DND-41 (cell line): Measurements from ENCODE around the gene LBHD1.
"Not testable (repeated sequence)": the region's sequence is repeated elsewhere in the genome, so short reads cannot be mapped to it uniquely, and the experiment has no call there.

Experiments used
- EZH2 ChIP-seq: IDR thresholded peaks from 3 replicates; pipeline ENCODE4 v1.6.1; 2012; ENCODE audit warnings: borderline replicate concordance, low read depth, mild to moderate bottlenecking, moderate library complexity, low read length, inconsistent platforms; ENCODE audit not compliant: severe bottlenecking
- TF ChIP-seq, protein P1 (sequence below): IDR thresholded peaks from 2 replicates; pipeline ENCODE4 v1.5.1; 2012; ENCODE audit warnings: borderline replicate concordance, low read length, moderate library complexity, mild to moderate bottlenecking; ENCODE audit not compliant: poor library complexity, severe bottlenecking; ENCODE audit errors: extremely low read depth

DNA sequence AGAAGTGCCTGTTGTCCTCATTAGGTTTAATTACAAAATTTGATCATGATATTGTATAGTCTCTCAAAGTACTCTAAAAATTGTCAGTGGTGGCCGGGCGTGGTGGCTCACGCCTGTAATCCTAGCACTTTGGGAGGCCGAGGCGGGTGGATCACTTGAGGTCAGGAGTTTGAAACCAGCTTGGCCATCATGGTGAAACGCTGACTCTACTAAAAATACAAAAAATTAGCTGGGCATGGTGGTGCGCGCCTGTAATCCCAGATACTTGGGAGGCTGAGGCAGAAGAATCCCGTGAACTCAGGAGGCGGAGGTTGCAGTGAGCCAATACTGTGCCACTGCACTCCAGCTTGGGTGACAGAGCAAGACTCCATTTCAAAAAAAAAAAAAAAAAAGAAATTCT is 3.3 kb upstream of the LBHD1 start:
- TF ChIP-seq, protein P1, sequence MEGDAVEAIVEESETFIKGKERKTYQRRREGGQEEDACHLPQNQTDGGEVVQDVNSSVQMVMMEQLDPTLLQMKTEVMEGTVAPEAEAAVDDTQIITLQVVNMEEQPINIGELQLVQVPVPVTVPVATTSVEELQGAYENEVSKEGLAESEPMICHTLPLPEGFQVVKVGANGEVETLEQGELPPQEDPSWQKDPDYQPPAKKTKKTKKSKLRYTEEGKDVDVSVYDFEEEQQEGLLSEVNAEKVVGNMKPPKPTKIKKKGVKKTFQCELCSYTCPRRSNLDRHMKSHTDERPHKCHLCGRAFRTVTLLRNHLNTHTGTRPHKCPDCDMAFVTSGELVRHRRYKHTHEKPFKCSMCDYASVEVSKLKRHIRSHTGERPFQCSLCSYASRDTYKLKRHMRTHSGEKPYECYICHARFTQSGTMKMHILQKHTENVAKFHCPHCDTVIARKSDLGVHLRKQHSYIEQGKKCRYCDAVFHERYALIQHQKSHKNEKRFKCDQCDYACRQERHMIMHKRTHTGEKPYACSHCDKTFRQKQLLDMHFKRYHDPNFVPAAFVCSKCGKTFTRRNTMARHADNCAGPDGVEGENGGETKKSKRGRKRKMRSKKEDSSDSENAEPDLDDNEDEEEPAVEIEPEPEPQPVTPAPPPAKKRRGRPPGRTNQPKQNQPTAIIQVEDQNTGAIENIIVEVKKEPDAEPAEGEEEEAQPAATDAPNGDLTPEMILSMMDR: not testable (repeated sequence)
- not testable (repeated sequence) for TF ChIP-seq EZH2
